ENCODE measurements around the gene USP49.
"Not testable (repeated sequence)": the region's sequence is repeated elsewhere in the genome, so short reads cannot be mapped to it uniquely, and the experiment has no call there.

USP49 gene

GRCh38 chr6:41778895-41779294, 116.3 kb downstream of the USP49 start:
- DNase-seq: no peak

DNA sequence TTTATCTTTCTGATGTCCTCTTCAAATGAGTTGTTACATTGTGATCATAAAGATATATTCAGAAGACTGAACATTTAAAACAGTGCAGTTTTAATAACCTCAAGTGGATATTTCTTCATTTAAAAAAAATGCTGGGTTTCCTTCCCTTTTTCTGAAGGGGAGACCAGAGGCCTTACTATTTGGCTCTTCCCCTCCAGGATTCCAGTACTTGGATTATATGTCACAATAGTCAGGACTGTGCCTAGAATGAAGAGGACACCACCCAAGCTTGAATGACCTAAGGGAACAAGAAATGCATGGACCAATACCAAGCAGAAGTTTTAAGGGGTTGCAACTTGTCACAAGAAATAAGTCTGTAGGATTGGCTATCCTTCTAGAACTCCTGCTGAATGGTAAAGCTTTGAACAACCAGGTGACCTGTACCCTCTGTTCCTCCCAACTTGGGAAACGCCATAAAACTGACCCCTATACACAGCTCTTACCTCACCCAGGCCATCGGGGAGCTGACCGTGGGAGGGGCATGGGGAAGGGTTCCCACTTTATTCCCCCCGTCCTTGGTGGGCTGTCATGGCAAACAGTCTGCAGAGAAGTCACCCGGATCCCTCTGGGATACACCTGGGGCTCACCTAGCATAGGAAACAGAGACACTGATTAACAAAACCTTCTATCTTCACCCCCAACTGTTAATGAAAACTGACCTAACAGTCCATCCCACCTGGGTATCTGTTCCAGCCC, 117.5 kb downstream of the USP49 start:
- no peak for DNase-seq

- DNase-seq: no peak
Measured at GRCh38 chr6:41775293-41775882, 119.8 kb downstream of the USP49 start.

- DNase-seq: no peak
Measured at GRCh38 chr6:41774841-41775240, 120.3 kb downstream of the USP49 start.

- DNase-seq: no peak
Measured at GRCh38 chr6:41771058-41771983, 123.9 kb downstream of the USP49 start.

DNA sequence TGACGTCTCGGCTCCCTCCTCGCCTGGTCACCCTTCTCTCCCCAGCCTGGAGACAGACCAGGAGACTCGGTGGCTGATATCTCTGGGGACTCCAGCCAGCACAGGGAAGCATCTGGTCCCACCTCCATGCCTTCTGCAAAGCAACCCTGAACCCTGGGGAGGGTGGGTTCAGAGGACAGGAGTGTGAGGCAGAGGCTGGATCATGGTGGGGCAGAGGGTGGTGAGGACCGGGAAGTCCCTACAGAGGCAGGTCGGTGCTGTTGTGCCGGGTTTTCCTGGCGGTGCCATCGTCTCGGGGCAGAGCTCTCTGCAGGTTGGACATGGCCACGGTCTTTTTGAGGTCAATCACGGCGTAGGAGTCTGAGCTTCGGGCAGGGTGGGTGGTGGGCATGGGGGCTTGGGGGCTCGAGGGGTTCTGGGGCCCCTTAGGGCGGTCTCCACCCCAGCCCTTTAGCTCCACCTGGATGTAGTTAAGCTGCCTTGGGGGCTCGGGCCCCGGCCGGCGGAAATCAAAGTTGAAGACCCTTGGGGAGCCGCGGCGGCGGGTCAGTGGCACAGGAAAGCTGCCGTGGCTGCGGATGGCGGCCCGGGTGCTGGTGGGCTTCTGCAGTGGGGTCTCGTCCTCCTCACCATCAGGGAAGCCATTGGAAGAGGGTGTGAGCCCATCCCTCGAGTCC, 124.7 kb downstream of the USP49 start:
- no peak for DNase-seq

DNA sequence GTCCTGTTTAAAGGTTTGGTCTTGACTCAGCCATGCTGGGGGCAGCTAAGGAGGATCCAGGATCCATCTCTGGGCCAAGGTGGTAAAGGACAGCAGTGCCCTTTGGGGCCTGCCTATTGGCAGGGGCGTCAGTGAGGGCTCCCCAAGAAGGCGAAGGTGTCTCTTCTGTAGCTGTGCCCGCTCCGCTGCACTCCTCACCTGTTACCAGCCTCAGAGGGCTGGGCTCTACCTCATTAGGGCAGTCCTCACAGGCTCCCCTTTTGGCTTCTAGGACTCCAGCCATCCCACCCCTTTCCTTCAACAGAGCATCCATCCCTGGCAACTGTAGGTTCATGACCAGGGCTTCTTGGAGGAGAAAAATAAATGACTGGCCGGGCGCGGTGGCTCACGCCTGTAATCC, 125.8 kb downstream of the USP49 start:
- no peak for DNase-seq

DNA sequence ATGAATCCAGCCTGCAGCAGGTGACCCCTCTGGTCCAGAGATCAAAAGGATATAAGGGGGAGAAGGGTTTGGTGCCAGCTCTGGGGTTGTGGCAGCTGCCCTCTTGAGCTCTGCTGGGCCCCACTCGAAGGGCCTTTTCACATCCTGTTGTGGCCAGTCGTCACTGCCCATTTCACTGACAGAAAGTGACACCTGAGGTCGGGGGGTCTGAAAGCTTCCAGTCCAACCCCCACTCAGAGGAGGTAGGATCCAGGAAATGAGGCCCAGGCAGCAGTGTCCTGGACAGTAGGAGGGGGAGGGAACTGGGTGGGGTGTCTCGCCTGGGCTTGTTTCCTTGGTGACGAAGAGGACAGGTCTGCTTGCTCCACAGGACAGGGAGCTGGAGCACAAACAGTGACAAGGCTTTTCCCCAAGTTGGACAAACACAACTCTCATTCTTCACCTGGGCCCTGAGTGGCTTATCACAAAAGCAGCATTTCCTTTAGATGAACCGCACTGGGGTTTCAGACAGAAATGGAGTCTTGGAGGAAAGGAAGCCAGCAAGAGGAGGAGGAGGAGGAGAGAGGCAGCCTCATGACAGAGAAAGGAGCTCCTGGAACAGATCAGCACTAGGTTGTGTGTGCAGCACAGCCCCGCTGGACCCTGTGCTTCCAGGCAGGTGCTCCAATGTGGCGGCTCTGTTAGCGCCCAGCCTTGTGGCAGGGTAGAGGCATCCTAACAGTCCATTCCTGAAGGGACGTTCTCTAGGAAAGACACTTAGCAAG, 126.4 kb downstream of the USP49 start:
- no peak for DNase-seq

DNA sequence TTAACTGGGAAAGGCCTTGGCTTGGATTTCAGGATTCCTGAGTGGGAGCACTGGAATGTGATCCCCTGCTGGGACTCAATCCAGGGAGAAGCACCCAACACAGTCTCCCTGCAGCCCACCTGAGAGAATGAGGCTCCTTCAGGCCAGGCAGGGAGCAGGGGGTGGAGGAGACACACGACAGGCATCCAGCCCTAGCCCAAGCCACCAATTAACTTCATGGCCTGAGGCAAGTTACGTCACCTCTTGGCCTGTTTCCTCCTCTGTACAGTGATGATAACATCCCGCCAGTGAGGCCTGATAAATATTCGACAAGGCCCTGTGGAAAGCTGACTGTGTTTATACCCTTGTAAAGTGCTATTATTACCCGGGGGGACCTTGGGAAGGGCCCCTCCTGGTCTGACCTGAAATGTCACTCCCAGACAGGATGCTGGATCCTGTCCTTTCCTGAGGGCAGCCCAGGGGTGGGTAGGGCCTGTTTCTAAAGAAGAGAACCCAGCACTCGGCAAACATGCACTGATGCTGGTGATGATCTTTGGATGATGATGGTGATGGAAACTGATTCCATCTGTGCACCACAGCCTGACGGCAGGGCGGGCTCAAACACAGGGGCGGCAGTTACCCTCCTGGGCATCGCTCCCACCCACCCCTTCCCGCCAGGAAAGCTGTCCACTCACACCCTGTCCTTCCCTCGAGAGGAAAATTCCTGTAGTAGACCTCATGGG, 127.9 kb downstream of the USP49 start:
- no peak for DNase-seq

DNA sequence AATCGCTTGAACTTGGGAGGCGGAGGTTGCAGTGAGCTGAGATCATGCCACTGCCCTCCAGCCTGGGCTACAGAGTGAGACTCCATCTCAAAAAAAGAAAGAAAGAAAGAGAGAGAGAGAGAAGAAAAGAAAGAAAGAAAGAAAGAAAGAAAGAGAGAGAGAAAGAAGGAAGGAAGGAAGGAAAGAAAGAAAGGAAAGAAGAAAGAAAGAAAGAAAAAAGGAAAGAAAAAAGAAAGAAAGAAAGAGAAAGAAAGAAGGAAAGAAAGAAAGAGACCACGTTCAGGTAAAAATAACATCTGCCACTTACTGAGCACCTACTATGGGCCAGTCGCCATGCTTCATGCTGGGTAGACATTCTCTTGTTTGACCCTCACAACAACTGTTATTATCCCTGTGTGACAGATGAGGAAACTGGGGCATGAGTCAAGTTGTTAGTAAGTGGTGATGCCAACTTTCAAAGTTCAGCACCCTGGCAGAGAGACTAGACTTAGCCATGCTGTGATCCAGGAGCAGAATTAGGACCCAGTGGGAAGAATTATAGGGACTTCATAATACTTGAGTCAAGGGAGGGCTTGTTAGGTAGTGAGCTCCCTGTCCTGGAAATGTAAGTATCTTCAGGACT, 129.0 kb downstream of the USP49 start:
- DNase-seq: not testable (repeated sequence)

- no peak for DNase-seq
Measured at GRCh38 chr6:41763470-41763869, 131.7 kb downstream of the USP49 start.

DNA sequence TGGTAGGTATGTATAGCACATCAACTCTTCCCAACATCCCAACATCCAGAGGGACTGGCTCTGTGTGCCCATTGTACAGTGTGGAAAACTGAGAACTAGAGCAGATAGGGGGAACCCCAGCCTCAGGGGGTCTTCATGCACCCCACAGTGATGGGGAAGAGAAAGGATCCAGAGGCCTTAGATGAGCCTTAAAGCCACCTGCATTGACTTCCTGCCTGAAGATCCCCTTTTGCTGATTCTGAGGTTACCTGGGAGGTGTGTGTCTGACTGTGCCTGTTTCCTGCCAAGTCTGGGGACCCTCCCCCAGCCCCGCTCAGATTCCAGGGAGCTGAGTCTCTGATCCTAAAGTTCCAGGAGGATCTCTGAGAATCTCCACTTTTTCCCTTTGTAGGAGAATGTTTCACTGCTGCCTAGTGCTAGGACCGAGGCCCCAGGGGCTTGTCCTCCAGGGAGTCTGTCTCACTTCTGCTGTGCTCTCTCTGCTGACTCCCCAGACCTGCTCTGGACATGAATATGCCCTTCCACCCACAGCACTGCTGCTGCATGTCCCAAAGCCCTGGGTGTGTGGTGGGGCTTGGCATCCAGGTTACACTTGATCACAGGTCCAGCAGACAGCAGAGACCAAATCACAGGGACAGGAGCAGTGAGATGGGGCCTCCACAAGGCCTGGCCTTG, 135.1 kb downstream of the USP49 start:
- DNase-seq: no peak

DNA sequence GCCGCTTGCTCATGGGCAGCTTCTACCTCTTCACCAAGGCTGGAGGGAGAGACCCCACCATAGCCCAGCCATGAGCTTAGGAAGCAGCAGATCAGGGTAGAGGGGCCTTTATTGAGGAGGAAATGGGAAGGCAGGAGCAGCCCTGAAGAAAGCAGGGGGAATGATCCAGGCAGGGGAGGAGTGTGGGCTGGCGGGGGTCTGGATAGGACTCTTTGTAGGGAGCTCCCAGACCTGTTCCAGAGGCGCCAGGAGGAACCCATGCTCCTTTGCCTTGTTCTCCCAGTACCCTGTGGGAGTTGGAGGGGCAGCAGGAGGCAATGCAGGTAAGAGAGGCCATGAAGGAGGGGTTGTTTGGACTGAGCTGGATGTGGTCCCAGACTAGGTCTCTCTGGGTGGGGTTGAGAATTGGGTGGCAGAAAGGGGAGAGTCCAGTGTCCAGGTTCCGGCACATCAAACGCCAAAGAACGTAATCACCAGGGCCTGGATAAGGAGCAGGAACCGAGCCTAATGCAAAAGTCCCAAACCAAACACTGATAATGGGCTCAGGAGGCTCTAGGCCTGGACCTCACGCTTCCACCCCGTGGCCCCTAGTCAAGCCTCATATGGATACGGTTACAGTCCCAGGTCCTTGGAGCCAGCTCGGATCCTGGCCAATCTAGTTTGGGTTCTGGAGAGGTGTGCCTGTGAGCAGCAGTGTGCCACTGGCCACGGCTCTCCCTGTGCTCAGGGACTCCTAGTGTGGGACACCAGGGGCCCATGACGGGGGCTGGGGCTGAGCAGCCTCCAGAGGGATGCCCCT, 135.9 kb downstream of the USP49 start:
- DNase-seq: no peak

- no peak for DNase-seq
Measured at GRCh38 chr6:41758641-41759035, 136.5 kb downstream of the USP49 start.

DNA sequence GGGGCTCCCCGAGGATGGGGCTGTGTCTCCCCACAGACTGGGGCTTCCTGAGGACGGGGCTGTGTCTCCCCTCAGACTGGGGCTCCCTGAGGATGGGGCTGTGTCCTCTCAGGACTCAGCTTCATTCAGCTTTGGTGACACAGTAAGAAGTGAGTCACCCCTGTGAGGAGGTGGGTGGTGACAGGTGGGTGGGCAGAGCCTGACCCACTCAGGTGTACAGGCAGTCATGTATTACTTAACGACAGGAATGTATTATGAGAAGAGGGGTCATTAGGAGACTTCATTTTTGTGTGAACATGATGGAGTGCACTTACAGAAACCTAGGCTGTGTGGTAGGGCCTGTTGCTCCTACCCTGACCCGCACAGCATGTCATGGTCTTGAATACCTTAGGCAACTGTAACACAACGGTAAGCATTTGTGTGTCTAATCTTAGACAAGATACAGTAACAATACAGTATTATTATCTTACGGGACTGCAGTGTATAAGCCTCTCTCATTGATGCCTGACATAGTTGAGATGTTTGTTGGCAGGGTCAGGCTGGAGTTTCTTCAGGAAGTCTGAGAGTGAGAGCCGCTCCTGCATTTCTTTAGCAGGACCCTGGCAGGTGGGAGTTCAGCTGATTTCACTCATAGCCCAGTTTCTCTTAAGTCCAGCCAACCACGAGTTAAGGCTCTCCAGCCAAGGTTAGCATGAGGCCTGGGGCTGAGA, 137.1 kb downstream of the USP49 start:
- DNase-seq: no peak

DNA sequence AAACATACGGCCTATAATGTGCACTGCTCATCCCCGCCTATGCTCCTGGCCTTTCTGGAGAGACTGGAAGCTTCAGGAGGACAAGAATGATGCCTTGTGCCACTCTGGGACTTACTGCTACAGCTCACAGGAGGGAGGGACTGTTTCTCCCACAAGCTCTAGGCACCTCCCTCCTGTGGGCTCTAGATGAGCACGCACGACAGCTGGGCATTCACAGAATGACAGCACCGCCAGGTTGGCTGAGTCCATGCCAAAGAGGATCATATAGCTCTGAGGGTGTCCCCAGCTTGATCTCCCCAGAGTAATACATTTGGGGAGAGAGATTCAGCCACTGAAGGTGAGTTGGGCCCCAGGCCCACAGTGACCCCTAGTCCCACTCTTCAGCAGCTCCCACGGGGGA, 137.9 kb downstream of the USP49 start:
- DNase-seq: no peak

DNA sequence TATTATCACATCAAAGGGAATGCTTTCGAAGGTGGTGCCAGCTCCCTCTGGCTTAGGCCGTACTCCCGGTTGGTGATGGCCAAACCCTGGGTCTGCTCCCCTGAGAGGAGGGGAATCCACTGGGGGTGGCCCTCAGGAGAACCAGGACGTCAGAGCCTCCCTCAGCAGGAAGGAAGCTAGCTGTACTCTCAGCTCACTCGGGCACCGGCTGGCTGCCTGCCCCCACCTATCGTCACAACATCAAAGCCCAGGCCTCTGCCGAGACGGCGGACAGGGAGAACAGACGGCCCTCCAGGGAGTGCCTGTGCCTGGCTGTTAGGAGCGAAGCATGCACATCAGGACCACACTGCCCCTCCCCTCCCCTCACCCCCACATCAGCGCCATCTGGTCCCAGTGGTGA, 138.8 kb downstream of the USP49 start:
- no peak for DNase-seq

DNA sequence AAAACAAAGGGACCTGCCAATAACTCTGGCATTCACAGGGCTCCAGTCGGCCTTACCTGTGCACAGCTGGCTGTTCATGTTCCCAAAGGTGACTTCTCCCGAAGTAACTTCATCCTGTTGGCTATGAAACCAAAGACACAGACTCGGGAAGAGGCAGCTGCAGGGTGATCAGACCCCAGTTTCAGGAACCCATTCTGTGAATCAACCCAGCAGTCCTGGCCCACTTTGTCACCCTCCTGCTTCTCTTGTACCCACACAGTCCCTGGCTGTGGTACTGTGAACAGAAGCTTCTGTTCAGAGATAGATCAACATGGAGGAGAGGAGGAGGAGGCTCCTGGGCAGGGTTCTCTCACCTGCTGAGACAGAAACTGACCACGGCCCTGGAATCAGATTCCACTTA, 139.3 kb downstream of the USP49 start:
- DNase-seq: no peak

GRCh38 chr6:41750374-41750773, 144.8 kb downstream of the USP49 start:
- no peak for DNase-seq
